A549 (cell line): ENCODE measurements around the gene CTIF.

ENCODE experiments used
- EP300 ChIP-seq, 2 experiments: fragments of >200 bp; sonication (Bioruptor Twin); formaldehyde crosslinking; IDR thresholded peaks; 2 replicates in 1 of 2; 3 replicates in 1 of 2; pipeline ENCODE4 v1.6.1; 2016 to 2017
- JUN ChIP-seq, 2 experiments: fragments of >200 bp; sonication (Bioruptor Twin); formaldehyde crosslinking; IDR thresholded peaks; 2 replicates in 1 of 2; 3 replicates in 1 of 2; pipeline ENCODE4 v1.6.1; 2016 to 2017
- JUNB ChIP-seq: fragments of >200 bp; sonication (Bioruptor Twin); formaldehyde crosslinking; IDR thresholded peaks from 2 replicates; pipeline ENCODE4 v1.6.1; 2016
- MAFK ChIP-seq: fragments of 450-650 bp; IDR thresholded peaks from 2 replicates; pipeline ENCODE4 v1.6.1; 2014; ENCODE audit not compliant: partially characterized antibody
- POLR2A ChIP-seq: IDR thresholded peaks from 2 replicates; pipeline ENCODE4 v1.6.1; 2012; ENCODE audit warnings: mild to moderate bottlenecking, low read length
- RAD21 ChIP-seq, 2 experiments: fragments of >200 bp in 1 of 2; sonication (Bioruptor Twin) in 1 of 2; formaldehyde crosslinking in 1 of 2; IDR thresholded peaks in 1 of 2; conservative IDR thresholded peaks in 1 of 2; 2 replicates in 1 of 2; 3 replicates in 1 of 2; pipeline ENCODE4 v1.6.1; 2012 to 2018; ENCODE audit warnings: inconsistent platforms in 1 of 2
- RFX5 ChIP-seq: fragments of 450-650 bp; IDR thresholded peaks from 2 replicates; pipeline ENCODE4 v1.7.1; 2014; ENCODE audit warnings: antibody characterized with exemption, mild to moderate bottlenecking, moderate library complexity
- TF ChIP-seq, protein P1 (sequence below): fragments of >200 bp; sonication (Bioruptor Twin); formaldehyde crosslinking; IDR thresholded peaks from 3 replicates; pipeline ENCODE4 v1.5.1; 2016
- TF ChIP-seq, protein P2 (sequence below): fragments of 150-350 bp; IDR thresholded peaks from 2 replicates; pipeline ENCODE4 v1.6.1; 2014; ENCODE audit warnings: low read depth, mild to moderate bottlenecking, low read length

DNA sequence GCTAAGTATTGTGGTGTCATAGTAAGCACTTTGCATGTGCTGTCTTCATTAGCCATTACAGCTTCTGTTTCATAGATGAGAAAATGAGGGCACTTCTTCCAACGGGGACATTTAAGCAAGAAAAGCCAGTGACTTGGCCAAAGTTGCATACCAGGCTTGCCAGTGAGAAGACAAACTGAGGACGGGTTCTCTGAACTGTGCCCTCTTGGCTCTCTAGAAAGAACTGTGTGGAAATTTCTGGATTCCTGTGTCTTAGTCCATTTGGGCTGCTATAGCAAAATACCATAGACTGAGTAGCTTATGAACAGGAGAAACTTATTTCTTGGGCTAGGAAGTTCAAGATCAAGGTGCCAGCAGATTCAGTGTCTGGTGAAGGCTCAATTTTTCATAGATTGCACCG, 13.3 kb downstream of the CTIF start:
- TF ChIP-seq RAD21 (conservative IDR thresholded peaks at IDR 0.05 in 1 of 2, IDR thresholded peaks at IDR 0.05 in 1 of 2) (no peak), POLR2A (no peak), RFX5 (no peak), JUNB (no peak), JUN (IDR thresholded peaks at IDR 0.05) (no peak), EP300 (IDR thresholded peaks at IDR 0.05) (no peak), MAFK (no peak)
- TF ChIP-seq, protein P1, sequence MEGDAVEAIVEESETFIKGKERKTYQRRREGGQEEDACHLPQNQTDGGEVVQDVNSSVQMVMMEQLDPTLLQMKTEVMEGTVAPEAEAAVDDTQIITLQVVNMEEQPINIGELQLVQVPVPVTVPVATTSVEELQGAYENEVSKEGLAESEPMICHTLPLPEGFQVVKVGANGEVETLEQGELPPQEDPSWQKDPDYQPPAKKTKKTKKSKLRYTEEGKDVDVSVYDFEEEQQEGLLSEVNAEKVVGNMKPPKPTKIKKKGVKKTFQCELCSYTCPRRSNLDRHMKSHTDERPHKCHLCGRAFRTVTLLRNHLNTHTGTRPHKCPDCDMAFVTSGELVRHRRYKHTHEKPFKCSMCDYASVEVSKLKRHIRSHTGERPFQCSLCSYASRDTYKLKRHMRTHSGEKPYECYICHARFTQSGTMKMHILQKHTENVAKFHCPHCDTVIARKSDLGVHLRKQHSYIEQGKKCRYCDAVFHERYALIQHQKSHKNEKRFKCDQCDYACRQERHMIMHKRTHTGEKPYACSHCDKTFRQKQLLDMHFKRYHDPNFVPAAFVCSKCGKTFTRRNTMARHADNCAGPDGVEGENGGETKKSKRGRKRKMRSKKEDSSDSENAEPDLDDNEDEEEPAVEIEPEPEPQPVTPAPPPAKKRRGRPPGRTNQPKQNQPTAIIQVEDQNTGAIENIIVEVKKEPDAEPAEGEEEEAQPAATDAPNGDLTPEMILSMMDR, result no peak
- TF ChIP-seq, protein P2, sequence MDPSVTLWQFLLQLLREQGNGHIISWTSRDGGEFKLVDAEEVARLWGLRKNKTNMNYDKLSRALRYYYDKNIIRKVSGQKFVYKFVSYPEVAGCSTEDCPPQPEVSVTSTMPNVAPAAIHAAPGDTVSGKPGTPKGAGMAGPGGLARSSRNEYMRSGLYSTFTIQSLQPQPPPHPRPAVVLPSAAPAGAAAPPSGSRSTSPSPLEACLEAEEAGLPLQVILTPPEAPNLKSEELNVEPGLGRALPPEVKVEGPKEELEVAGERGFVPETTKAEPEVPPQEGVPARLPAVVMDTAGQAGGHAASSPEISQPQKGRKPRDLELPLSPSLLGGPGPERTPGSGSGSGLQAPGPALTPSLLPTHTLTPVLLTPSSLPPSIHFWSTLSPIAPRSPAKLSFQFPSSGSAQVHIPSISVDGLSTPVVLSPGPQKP, result no peak
